Cerebellar nuclear complex (tissue), 1 donor: ENCODE data around the gene CDKAL1.

Experiments
- DNase-seq, 2 experiments: peaks; one replicate each; lab custom pipeline; 2025; lab: John Stamatoyannopoulos, UW

The CDKAL1 gene

DNA sequence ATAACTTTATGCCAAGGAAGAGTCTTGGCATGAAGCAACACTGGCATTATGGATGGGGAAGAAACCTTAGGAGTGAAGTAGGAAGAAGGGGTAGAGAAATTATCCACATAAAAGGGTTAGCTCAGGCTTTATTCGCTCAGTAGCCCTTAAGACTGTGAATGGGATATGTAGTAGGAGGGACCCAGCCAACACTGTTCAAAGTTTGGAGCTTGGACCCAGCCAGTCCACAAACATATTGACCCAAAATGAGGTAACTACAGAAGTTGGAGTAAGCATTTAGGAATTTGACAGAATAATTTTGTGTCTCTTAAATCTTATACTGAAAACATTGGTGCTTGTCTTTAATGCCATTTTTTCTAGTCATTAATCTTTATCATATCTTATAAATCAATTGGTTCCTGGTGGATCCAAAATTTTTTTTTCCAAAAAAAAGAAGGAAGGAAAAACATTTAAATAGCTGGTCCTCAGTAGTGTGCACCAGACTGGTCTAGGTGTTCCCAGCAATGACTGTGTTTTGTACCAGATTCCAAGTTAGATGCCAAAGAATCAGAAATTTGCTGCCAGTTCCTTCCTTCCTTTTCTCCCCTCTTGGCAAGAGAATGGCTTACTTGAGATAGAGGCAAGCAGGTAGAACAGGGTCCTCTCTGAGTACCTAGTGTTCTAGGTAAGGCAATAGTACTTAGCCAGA is 607.5 kb downstream of the CDKAL1 start:
- no peak for DNase-seq

DNA sequence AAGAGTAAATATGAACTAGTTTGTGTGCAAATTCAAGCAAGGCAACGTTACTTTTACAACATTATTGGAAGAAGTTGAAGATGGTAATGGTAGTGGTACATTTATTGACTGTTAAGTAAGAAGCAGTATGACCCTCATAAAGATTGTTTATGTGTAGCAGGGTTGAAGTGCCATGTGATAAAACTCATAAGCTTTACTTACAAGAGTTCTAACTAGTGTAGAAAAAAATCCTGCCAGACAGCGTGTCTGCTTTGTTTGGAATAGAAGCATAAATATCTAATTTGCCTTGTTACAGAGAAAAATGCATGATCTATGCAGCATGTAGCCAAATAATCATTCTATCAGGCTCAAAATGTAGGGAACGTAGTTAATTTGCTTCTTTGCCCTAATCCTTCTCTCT is 608.5 kb downstream of the CDKAL1 start:
- DNase-seq, result no peak

DNA sequence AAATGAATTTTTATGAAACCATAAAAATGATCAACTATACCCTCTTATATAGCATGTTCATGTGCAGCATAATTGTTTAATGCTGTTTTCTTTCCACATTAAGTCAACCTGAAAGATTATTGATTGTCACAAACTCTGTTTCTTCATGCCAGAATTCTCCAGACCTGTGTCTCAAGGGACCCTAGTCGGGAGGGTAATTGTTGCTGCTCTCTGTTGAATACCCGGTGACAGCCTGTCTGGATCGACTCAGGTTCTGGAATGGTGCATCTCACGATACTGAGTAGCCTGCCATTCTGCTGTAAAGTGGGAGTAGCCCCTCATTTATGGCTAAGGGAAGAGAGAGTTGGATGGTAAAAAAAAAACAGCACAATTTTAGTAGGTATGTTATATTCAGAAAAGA is 609.4 kb downstream of the CDKAL1 start:
- DNase-seq, result no peak

DNA sequence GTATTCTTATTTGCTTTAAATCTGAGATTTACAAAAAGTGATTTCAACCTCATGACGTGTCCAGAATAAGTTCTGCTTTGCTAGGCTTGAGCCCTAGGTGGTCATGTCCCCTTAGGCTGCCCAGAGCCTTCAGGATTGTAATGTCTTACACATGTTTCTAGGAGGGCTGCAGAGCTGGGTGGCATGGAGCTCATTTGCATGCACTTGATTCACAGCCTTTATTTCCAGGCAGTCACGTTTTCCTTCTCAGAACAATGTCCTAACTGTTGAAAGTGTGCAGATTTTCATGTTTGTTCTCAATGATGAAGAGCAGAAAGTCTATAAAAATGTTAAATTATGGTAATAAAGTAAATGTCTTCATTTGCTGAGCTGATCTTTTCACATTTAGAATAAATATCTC is 610.7 kb downstream of the CDKAL1 start:
- no peak for DNase-seq

- DNase-seq, result no peak
These were observed 613.7 kb downstream of the CDKAL1 start for GRCh38 chr6:21147995-21148394.

GRCh38 chr6:21149470-21149869 is 615.2 kb downstream of the CDKAL1 start:
- DNase-seq, result no peak

- DNase-seq, result no peak
These were observed 616.4 kb downstream of the CDKAL1 start for GRCh38 chr6:21150667-21151066.

DNA sequence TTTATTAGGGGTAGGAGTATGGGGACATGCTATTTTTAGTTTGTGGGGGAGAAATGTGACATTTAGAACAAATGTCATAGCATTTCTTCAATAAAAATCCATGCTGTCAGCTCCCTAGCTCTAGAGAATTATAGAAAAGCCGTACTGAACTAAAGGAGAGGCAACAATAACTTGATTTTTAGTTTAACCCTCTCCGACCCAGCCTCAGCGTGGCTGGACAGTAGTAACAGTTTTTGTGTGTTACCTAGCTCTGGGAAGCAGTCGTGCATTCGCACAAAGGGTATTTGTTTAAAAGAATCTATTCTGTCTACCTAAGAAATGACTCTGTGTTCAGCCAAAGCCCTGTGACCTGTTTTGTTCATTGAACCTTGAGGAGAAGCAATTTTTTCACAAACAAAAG is 616.9 kb downstream of the CDKAL1 start:
- no peak for DNase-seq

- no peak for DNase-seq
These were observed 617.3 kb downstream of the CDKAL1 start for GRCh38 chr6:21151530-21151929.

DNA sequence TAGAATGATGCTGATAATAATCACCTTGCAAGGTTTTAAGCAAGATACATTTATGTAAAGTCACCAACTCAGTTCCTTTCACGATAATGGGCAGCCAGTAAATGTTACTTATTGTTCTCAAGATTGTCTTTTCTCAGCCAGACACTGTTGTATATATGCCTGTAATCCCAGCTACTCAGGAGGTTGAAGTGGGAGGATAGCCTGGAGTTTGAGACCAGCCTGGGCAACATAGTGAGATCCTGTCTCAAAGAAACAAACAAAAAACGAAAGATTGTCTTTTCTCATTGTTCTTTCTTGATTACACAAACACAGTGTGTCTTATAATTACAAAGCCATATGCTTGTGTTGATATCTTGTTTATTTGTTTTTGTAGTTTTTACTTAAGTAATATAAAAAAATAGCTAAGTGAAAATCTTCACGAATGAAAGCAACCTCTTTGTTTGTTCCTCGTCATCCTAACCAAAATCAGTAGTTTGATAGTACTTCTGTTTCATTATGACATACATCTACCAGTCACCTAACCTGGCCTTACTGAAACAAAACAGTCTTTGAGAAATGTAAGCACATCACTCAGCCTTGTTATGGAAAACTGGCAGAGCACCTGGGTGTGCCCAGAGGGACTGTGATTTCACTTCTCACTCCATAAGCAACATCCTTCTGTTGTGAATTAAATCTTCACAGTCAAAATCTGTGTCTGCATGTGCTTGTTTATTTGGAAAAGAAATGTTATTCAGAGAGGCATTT is 623.1 kb downstream of the CDKAL1 start:
- DNase-seq, result no peak

DNA sequence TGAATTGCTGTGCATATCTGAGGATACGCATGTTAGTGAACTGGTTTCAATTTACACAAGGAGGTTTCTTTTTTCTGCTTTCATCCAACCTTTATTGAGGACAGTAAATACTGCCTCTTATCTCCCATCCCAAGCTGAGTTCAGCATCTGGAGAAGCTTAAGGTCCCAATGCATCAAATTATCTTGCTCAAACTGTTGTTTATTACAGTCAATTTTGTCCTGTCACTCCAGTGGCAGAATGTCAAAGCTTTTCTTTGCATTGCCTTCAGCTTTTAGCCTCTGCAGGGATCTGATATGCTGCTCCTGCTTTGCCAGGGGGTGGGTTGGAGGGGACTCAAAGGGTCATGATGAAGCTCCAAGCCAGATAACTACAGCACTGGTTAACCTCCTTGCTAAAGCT is 623.9 kb downstream of the CDKAL1 start:
- no peak for DNase-seq

DNA sequence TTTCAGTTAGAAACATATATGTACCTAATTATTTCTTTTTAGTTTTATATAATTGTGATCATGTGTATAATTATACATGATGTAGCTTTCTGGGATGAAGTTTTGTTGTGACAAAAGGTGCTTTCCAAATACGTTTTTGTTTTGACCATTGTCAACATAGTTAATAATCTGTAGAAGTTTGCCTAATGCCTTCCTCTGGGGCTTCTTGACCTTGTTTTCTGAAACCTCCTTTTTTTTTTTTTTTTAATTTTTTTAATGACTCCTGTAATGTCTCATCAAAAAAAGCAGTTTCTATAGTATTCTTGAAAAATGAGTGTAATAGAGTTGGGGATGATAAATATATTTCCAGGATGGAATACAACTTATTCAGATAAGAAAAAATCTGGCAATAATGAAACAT is 624.6 kb downstream of the CDKAL1 start:
- no peak for DNase-seq

- no peak for DNase-seq
These were observed 625.2 kb downstream of the CDKAL1 start for GRCh38 chr6:21159465-21159864.

GRCh38 chr6:21161707-21162106 is 627.5 kb downstream of the CDKAL1 start:
- DNase-seq, result no peak

DNA sequence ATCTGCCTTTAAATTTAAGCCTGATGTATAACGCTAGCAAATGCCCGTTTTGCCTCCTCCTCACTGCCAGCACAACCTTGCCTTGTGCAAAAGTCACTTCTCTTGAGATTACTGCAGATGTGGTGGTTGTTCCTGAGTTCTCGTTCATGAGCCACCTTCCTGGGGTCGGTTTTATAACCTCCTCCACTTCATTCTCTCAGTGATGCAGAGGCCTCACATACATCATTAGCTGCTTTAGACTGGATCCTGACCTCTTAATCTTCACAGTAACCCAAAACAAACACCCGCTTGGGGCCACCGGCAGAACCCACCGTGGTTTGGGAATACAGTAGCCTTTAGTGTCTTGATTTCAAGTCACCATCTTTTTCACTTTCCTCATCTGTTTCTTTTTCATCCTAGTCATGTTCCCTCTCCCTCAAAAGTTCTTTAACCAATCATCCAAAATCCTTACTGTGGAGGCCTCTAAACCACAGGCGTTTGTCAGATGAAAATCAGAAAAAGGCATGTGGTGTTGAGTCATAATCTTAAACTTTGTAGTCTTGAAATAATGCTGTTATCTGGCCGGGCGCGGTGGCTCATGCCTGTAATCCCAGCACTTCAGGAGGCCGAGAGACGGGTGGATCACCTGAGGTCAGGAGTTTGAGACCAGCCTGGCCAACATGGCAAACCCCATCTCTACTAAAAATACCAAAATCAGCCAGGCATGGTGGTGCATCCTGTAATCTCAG is 629.0 kb downstream of the CDKAL1 start:
- no peak for DNase-seq

- no peak for DNase-seq
These were observed 629.6 kb downstream of the CDKAL1 start for GRCh38 chr6:21163838-21164180.

- no peak for DNase-seq
These were observed 630.6 kb downstream of the CDKAL1 start for GRCh38 chr6:21164768-21165326.

GRCh38 chr6:21166754-21167153 is 632.5 kb downstream of the CDKAL1 start:
- no peak for DNase-seq

- no peak for DNase-seq
These were observed 633.5 kb downstream of the CDKAL1 start for GRCh38 chr6:21167790-21168189.

DNA sequence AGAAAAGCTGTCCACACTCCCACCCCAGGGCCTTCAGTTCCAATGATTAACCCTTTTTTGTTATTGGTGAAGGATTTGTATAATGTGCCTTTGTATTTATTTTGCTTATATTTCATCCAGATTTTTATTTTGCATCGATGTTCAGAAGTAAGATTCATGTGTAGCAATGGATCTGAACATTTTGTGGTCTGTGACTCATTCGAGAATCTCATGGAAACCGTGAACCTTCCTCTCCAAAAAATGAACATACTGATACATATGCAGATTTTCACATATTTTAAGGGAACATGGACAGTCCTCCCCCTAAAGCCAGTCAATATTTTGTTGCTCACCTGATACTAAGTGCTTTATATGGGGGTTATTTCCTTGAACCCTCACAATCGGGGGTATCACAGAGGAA is 637.5 kb downstream of the CDKAL1 start:
- no peak for DNase-seq

DNA sequence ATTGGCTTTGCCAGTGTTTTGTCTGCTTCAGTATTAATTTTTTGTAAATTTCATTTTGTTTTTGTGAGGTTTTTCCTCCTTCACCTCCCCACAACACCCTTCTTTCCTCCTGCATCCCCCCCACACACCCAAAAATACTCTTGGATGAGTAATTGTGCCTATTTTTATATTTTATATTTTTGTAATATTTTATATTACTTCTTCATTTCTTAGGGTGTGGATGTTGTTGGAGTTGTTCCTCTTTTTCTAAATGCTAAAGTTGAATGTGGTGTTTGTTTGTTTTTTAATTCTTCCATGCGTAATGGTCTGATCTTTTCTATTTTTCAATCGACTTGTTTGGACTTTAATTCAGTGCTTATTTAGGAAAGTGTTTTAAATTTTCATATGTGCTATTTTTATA is 638.8 kb downstream of the CDKAL1 start:
- DNase-seq, result no peak

- DNase-seq, result no peak
These were observed 639.4 kb downstream of the CDKAL1 start for GRCh38 chr6:21173678-21174077.

- no peak for DNase-seq
These were observed 641.9 kb downstream of the CDKAL1 start for GRCh38 chr6:21176197-21176596.
